ENCODE results near the gene WRAP73.
"Not testable (repeated sequence)": the region's sequence is repeated elsewhere in the genome, so short reads cannot be mapped to it uniquely, and the experiment has no call there.

Gene WRAP73

GRCh38 chr1:3594706-3595377 lies 55.1 kb downstream of the WRAP73 start:
- no peak for DNase-seq

- DNase-seq, result no peak
Measured at GRCh38 chr1:3593745-3594144, 56.2 kb downstream of the WRAP73 start.

- DNase-seq, result no peak
Measured at GRCh38 chr1:3593334-3593733, 56.6 kb downstream of the WRAP73 start.

GRCh38 chr1:3590951-3591865 lies 58.7 kb downstream of the WRAP73 start:
- DNase-seq, result no peak

GRCh38 chr1:3590139-3590763 lies 59.7 kb downstream of the WRAP73 start:
- no peak for DNase-seq

GRCh38 chr1:3588395-3588794 lies 61.5 kb downstream of the WRAP73 start:
- DNase-seq, result no peak

GRCh38 chr1:3586986-3587759 lies 62.7 kb downstream of the WRAP73 start:
- no peak for DNase-seq

GRCh38 chr1:3585940-3586568 lies 63.8 kb downstream of the WRAP73 start:
- no peak for DNase-seq

GRCh38 chr1:3585353-3585868 lies 64.5 kb downstream of the WRAP73 start:
- not testable (repeated sequence) for DNase-seq

GRCh38 chr1:3584915-3585314 lies 65.0 kb downstream of the WRAP73 start:
- no peak for DNase-seq

- DNase-seq, result not testable (repeated sequence)
Measured at GRCh38 chr1:3583751-3584150, 66.2 kb downstream of the WRAP73 start.

- no peak for DNase-seq
Measured at GRCh38 chr1:3581296-3582036, 68.4 kb downstream of the WRAP73 start.
